Measurements from ENCODE around the gene HMGA1.
"Not testable (repeated sequence)": the region's sequence is repeated elsewhere in the genome, so short reads cannot be mapped to it uniquely, and the experiment has no call there.

HMGA1 gene

DNA sequence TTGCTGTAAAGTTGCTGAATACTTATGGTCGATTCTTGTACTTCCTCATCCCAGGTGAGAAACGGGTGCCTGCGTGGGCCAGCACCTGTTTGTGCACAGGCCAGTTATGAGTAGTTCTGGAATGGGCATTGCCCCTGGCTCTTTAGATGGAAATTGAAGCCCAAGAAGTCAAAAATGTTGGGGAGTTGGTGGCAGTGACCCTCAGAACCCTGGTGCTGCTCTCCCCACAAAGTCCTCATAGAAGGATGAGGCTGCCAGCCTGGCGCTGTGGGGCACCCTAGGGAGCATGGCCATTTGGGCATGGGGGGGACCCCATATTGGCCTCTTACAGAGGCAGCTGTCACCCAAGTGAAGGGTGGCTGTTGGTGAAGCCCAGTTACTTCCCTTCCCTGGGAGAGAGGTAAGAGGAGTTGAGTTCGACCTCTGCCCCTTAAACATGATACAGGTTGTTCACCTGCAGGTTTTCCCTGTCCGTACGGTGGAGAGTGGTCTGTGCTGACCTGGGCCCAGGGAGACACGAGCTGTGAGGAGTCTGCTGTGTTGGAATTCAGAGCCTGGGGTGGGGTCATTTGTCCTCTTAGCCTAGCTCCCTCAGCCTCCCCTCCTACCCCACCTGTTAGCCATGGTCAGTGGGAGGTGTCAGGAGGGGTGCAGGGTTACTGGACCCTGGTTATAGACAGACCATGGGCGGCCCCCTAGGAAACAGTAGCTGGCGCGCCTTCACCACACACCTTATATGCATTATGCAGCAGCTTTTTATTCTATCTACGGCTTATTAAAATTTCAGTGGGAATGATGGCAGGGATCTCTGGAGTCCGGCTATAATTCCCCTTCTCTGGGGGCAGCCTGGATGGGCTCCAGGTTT lies 4.9 kb downstream of the HMGA1 start:
- Mint-ChIP-seq H3K27me3 (no peaks in the 10 kb centered on the region), H3K36me3 (ENCODE audit: low read depth) (peaks cover 58% of the 10 kb centered on the region), H3K4me3 (peak overlapping the region; percentile 92), H3K27ac (peak overlapping the region; percentile 97), H3K4me1 (peaks cover 80% of the 10 kb centered on the region), H3K9me3 (no peaks in the 10 kb centered on the region)
- DNase-seq = no peak
- ATAC-seq = no peak

DNA sequence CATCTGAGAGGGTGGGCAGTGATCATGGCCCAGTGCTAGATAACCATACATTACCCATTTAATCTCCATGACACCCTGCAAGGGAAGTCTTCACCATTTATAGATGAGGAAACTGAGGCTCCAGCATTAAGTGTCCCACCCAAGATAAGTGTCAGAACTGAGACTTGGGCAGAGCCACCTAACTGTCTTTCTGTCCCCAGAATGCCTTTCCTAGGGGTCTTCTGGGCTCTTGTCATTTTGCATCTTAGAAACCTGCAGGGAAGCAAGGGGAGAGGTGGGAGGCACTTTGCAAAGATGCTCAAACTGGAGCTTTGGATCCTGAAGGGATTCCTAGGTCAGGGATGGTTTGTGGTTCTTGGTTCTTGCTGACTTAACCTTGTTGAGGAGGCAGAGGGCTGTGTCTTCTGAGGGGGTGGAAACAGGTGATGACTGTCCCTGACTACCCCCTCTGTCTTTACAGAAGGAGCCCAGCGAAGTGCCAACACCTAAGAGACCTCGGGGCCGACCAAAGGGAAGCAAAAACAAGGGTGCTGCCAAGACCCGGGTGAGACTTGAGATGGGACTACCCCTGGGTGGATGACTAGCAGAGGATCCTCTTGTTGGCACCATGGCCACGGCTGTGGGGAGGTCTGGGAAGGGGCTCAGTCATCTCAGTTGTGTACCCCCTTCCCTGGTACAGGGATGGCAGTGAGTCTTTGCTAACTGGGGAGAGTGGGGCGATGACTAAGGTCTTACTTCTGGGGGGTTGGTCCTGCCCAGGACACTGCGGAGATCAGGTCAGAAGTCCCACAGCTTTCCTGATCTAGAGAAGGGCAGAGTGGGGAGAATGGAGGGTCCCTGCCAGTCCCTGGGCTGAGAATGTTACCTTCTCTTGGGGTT lies 5.8 kb downstream of the HMGA1 start:
- Mint-ChIP-seq H3K4me3 (peak overlapping the region; percentile 48), H3K4me1 (peaks cover 86% of the 10 kb centered on the region), H3K9me3 (no peaks in the 10 kb centered on the region), H3K27ac (peak overlapping the region; percentile 97), H3K36me3 (ENCODE audit: low read depth) (peaks cover 58% of the 10 kb centered on the region), H3K27me3 (no peaks in the 10 kb centered on the region)
- DNase-seq (no peak), ATAC-seq (peak; percentile 0)

- Mint-ChIP-seq H3K27ac (peak overlapping the region; percentile 97), H3K4me3 (peak overlapping the region; percentile 48), H3K4me1 (peaks cover 92% of the 10 kb centered on the region), H3K9me3 (no peaks in the 10 kb centered on the region), H3K36me3 (ENCODE audit: low read depth) (peaks cover 57% of the 10 kb centered on the region), H3K27me3 (no peaks in the 10 kb centered on the region)
- ATAC-seq (no peak), DNase-seq (no peak)
Measured at GRCh38 chr6:34243131-34243771, 6.6 kb downstream of the HMGA1 start.

- peak; percentile 65 for DNase-seq
- Mint-ChIP-seq H3K4me3 (peak overlapping the region; percentile 21), H3K4me1 (peaks cover 87% of the 10 kb centered on the region), H3K9me3 (no peaks in the 10 kb centered on the region), H3K27ac (peak overlapping the region; percentile 97), H3K36me3 (ENCODE audit: low read depth) (peaks cover 48% of the 10 kb centered on the region), H3K27me3 (no peaks in the 10 kb centered on the region)
- peak; percentile 34 for ATAC-seq
Measured at GRCh38 chr6:34243901-34244884, 7.5 kb downstream of the HMGA1 start.

GRCh38 chr6:34245032-34245760 lies 8.5 kb downstream of the HMGA1 start:
- Mint-ChIP-seq H3K4me1 (peaks cover 86% of the 10 kb centered on the region), H3K36me3 (ENCODE audit: low read depth) (peaks cover 39% of the 10 kb centered on the region), H3K27ac (peak overlapping the region; percentile 75)
- H3K4me3 Mint-ChIP-seq, ATAC-seq, H3K27me3 Mint-ChIP-seq, DNase-seq, H3K9me3 Mint-ChIP-seq: not testable (repeated sequence)

DNA sequence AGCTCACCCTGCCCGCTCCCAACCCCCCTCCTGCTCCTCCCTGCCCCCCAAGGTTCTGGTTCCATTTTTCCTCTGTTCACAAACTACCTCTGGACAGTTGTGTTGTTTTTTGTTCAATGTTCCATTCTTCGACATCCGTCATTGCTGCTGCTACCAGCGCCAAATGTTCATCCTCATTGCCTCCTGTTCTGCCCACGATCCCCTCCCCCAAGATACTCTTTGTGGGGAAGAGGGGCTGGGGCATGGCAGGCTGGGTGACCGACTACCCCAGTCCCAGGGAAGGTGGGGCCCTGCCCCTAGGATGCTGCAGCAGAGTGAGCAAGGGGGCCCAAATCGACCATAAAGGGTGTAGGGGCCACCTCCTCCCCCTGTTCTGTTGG lies 9.1 kb downstream of the HMGA1 start:
- Mint-ChIP-seq H3K27ac (peak overlapping the region; percentile 75), H3K4me1 (peaks cover 81% of the 10 kb centered on the region), H3K36me3 (ENCODE audit: low read depth) (peaks cover 37% of the 10 kb centered on the region)
- DNase-seq, H3K4me3 Mint-ChIP-seq, H3K27me3 Mint-ChIP-seq, H3K9me3 Mint-ChIP-seq, ATAC-seq: not testable (repeated sequence)

DNA sequence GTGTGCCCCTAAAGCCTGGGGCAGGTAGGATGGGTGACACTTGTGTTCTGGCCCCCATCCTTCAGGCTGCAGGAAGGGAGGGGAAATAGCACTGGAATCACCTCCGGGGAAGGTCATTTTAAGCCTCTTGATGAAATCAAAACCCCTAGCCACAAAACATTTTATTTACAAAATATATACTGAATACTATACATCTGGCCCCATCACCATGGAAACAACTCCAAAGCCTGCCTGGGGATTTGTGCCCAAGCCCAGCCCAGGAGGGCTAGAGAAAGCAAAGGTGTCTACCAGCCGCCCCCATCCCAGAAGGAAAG lies 9.5 kb downstream of the HMGA1 start:
- ATAC-seq (no peak), DNase-seq (no peak)
- Mint-ChIP-seq H3K36me3 (ENCODE audit: low read depth) (peaks cover 33% of the 10 kb centered on the region), H3K27ac (peak overlapping the region; percentile 75), H3K27me3 (no peaks in the 10 kb centered on the region), H3K4me1 (peaks cover 76% of the 10 kb centered on the region), H3K4me3 (no peak overlapping the region), H3K9me3 (no peaks in the 10 kb centered on the region)

DNA sequence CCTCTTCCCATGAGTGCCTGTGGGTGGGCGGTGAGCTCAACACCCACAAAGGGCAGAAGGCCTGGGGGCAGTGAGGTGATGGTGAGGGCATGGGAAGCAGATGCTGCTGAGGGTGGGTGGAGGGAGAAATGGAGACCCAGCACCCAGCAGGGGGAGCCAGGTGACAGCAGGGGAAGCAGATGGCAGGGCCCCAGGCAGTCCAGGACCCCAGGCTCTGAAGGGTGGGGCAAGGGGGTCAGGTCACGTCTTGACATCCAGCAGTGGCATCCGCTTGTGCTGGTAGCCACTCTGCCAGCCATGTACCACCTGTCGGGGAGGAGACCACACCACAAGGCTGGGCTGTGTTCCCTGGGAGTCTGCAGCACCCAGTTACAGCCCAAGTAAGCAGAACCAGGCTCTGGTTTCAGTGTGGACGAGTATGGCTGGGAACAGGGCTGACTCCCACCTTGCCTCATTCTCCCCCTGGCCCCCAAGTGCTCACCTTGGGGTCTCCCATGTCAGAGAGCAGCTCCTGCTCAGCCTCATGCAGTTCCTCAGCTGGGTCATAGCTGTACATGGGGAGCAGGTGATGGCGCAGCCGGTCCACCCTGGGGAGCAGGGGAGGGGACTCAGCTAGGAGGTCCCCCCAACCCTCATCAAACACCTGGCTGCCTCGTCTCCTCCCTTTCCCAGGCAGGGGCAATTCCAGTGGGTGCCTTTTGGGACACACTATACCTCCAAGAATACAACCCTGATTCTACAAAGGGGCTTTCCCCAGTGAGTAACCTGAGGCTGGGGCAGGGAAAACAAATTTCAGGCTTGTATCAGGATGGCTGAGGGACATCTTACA lies 10.1 kb downstream of the HMGA1 start:
- no peaks in the 10 kb centered on the region for H3K27me3 Mint-ChIP-seq
- peak overlapping the region; percentile 42 for H3K4me3 Mint-ChIP-seq
- H3K36me3 Mint-ChIP-seq (ENCODE audit: low read depth) = peaks cover 27% of the 10 kb centered on the region
- H3K4me1 Mint-ChIP-seq = peaks cover 70% of the 10 kb centered on the region
- peak overlapping the region; percentile 75 for H3K27ac Mint-ChIP-seq
- no peaks in the 10 kb centered on the region for H3K9me3 Mint-ChIP-seq
- ATAC-seq (peak; percentile 11), DNase-seq (peak; percentile 72)

GRCh38 chr6:34247481-34248197 lies 11.0 kb downstream of the HMGA1 start:
- Mint-ChIP-seq H3K9me3 (no peaks in the 10 kb centered on the region), H3K4me1 (peaks cover 62% of the 10 kb centered on the region)

GRCh38 chr6:34248198-34248726 lies 11.6 kb downstream of the HMGA1 start:
- H3K9me3 Mint-ChIP-seq = no peaks in the 10 kb centered on the region
- peak overlapping the region; percentile 74 for H3K27ac Mint-ChIP-seq
- DNase-seq (peak; percentile 61), ATAC-seq (no peak)
- peak overlapping the region; percentile 83 for H3K4me3 Mint-ChIP-seq
- H3K27me3 Mint-ChIP-seq = peaks cover 2% of the 10 kb centered on the region
- peaks cover 13% of the 10 kb centered on the region for H3K36me3 Mint-ChIP-seq (ENCODE audit: low read depth)
- peaks cover 55% of the 10 kb centered on the region for H3K4me1 Mint-ChIP-seq

More at GRCh38 chr6:34247481-34248197, 11.0 kb downstream of the HMGA1 start:
- peaks cover 19% of the 10 kb centered on the region for H3K36me3 Mint-ChIP-seq (ENCODE audit: low read depth)
- peak overlapping the region; percentile 75 for H3K27ac Mint-ChIP-seq
- no peaks in the 10 kb centered on the region for H3K27me3 Mint-ChIP-seq
- no peak for DNase-seq
- peak overlapping the region; percentile 83 for H3K4me3 Mint-ChIP-seq
- no peak for ATAC-seq

GRCh38 chr6:34248727-34249468 lies 12.2 kb downstream of the HMGA1 start, which contains the start of gene SMIM29:
TSS of gene SMIM29 (minus strand) at chr6:34249006. CDS start at chr6:34247791, 1,215 bp downstream.
- DNase-seq = peak; percentile 98
- ATAC-seq = peak; percentile 70
- H3K4me1 Mint-ChIP-seq = peaks cover 49% of the 10 kb centered on the region
- peaks cover 2% of the 10 kb centered on the region for H3K27me3 Mint-ChIP-seq
- H3K36me3 Mint-ChIP-seq (ENCODE audit: low read depth) = peaks cover 8% of the 10 kb centered on the region
- H3K4me3 Mint-ChIP-seq = peak within 1 kb of the TSS; percentile 83
- no peaks in the 10 kb centered on the region for H3K9me3 Mint-ChIP-seq
- H3K27ac Mint-ChIP-seq = peak within 1 kb of the TSS; percentile 77
